NCI-H2081 (cell line): ENCODE results near the gene LY86.

Experiments
- DNase-seq, 2 experiments: peaks; one replicate each; lab custom pipeline; 2025; lab: John Stamatoyannopoulos, UW

The LY86 gene

DNA sequence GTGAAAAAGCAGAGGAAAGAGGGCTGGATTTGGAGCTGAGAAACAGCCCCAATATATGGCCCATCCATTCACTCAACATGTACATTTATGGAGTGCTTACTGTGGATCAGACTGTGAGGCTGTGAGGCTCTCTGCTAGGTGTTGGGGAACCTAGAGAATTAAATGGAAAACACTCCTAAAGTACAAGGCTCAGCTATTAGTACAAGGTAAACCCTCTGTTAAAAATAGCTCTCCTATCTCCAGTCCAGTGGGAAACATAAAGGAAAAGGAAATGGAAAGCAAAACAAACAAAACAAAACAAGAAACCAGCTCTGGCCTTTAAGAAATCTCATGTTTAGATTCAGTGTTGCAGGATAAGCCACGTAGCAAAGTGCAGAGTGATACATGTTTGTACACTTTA lies 35.0 kb downstream of the LY86 start:
- no peak for DNase-seq

DNA sequence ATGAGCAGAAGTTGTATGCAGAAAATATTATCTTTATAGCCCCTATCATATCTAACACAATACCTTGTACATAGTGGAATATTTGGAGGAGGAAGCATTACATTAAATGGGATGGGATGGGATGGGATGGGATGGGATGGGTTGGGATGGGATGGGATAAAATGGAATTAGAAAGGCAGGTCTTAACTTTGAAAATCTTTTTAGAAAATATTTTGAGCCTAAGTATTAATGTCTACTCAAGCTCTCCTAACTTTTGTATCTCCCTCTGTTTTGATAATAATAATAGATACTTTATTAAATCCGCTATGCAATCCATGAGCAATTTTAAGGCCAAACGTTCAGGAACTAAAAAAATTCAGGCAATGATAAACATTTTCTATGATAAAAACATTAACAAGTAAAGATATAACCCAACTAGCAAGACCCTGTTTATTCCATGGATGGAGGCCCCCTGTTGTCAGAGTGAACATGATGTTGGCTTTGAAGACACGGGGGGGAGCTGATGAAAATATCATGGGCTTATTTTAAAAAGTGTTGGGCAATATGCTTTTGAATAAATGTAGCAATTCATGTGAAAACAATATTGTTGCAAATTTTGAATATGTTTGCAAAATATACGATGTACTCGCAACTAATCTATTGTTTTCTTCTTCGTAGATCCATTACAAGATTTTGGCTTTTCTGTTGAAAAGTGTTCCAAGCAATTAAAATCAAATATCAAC lies 35.9 kb downstream of the LY86 start:
- DNase-seq, result no peak

DNA sequence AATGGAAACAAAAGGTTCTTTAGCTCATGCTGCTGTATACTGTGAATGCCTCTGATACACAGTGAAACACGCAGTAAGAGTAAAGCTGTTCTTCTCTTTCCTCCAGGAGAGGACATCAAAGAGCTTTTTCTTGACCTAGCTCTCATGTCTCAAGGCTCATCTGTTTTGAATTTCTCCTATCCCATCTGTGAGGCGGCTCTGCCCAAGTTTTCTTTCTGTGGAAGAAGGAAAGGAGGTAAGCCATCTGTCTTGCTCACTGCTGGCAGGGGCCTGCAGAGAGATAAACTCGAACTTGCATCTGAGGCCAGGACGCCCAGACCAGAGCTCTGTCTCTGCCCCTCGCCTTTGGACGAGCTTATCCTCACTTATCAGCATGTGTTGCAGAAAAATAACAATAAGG lies 37.7 kb downstream of the LY86 start:
- DNase-seq, result no peak

DNA sequence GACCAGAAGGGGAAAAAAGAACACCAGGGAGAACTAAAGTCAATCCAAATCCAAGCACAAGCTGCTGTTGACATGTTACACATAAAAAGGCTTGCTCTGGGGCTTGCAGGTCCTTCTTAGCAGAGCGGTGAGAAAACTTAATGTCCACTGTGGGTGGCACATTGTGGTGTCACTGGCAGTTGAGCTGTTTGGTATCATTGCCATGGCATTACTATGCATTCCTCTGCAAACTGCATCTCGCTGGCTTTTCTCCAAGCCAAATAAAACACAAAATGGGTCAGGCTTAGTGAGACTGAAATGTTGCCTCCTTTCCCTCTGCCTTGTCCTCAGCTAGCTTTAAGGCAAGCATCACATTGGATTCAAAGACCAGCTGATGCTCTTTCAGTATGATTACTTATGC lies 40.9 kb downstream of the LY86 start:
- DNase-seq, result peak in 1 of 2 experiments; percentile 9

DNA sequence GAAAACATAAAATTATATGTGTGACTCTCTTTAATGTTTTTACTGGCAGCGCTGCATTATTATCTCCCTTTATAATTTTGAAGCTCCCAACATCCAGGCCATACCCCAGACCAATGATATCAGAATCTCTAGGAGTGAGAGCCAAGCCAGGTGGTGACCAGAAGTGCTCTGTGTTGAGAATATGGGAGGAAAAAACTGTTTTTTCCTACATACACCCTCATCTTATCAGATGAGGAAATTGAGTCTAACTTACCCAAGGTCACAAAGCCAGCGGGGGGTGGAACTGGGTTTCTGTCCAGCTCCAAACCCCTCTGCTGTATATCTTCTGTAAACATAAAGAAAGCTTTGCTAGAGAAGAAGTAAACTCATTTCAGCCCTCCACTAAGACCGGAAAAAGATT lies 42.5 kb downstream of the LY86 start:
- no peak for DNase-seq

GRCh38 chr6:6631534-6632276 lies 43.2 kb downstream of the LY86 start:
- no peak for DNase-seq

- no peak for DNase-seq
Measured at GRCh38 chr6:6633898-6634734, 45.6 kb downstream of the LY86 start.

DNA sequence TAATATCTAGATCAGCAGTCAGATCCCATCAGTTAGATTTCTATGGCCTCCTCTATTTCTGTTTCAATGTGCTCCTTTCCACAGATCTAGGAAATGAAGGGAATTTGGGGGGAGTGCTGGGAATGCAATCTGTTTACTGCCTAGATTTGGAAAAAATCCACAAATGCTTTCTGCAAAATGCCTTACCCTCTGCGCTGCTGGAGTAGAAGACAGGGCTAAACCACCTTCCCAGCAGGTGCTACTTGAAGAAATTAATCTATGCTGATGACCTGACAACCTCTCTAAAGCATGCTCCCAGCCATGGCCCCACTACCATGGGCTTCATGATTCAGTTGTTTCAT lies 46.2 kb downstream of the LY86 start:
- DNase-seq, result no peak

DNA sequence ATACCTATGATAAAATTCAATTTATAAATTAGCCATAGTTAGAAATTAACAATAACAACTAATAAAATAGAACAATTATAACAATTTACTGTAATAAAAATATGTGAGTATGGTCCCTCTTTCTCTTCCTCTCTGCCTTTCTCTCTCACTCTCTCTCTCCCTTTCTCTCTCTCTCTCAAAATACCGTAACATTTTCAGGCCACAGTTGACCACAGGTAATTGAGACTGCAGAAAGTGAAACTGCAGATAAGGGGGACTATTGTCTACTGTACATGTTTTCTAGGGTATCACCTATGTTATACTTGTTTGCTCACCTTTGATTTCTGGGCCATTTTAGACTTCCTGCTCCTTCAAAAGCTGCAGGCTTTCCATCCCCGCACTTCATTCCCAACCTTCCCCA lies 46.8 kb downstream of the LY86 start:
- DNase-seq, result no peak

GRCh38 chr6:6635869-6636268 lies 47.3 kb downstream of the LY86 start:
- peak in 1 of 2 experiments; percentile 4 for DNase-seq

GRCh38 chr6:6639572-6639971 lies 51.1 kb downstream of the LY86 start:
- no peak for DNase-seq

DNA sequence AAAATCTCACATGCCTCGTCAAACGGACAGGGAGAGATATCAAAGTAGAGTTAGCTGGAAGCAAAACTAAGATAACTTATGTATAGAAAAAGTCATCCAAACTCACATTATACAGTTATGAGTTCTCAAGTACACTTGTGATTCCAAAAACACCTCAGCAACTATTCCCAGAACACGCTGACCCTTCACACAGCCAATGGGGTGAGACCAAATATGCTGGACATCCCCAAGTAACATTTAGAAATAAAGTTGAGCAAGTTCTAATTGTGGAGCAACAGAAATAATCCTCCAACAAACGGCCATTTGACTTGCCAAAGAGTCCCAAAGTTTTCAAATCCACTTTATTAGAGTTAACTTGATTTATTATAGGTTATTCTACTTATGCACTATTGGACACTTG lies 52.4 kb downstream of the LY86 start:
- no peak for DNase-seq

GRCh38 chr6:6643398-6643797 lies 54.9 kb downstream of the LY86 start:
- DNase-seq, result no peak

- no peak for DNase-seq
Measured at GRCh38 chr6:6645261-6645917, 56.9 kb downstream of the LY86 start.

DNA sequence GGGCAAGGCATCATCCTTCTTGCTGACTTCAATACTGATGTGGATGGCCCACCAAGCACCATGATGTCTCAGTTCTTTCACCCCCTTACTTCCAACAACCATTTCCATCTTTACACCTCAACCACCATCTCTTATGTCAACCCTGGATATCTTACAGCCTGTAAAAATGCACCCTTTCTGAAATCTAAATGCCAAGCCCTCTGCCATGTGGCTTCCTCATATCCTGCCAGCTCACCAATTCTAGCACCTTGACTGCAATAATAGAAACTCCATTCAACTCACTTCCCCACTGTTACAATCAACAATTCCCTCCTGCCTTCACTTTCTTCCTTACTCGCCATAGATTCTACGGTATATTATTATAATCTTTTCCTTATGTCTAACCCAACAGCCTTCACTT lies 57.9 kb downstream of the LY86 start:
- no peak for DNase-seq

DNA sequence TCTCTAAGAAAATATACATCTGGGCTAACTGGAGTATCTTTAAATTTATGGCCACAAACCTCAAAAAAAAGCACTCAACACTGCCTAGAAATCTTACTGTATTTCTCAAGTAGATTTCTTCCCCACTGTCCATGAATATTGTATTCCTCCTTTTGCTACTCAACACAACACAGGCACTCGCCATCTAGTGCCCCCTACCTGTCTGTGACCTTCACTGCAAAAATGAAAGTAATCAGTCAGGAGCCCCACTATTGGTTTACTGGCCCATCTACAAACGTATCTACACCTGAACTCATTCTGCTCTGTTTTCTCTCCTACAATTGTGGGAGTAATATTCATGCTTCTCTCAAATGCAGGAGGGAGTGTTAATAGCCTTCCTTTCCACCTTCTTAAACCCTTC lies 58.3 kb downstream of the LY86 start:
- DNase-seq, result no peak

GRCh38 chr6:6648692-6649343 lies 60.3 kb downstream of the LY86 start:
- no peak for DNase-seq

GRCh38 chr6:6649824-6650349 lies 61.4 kb downstream of the LY86 start:
- DNase-seq, result no peak

GRCh38 chr6:6650839-6651238 lies 62.3 kb downstream of the LY86 start:
- DNase-seq, result no peak

- DNase-seq, result no peak
Measured at GRCh38 chr6:6651335-6651734, 62.8 kb downstream of the LY86 start.

GRCh38 chr6:6652932-6653331 lies 64.4 kb downstream of the LY86 start:
- DNase-seq, result no peak
